Activated naive CD4-positive, alpha-beta T cell treated with anti-CD3 and anti-CD28 coated beads, Interleukin-2, amount 50 U/mL, for 72 hours (primary cell): Measurements from ENCODE around the gene LRIG2. TPM values are rescaled to one million over a fixed set of nuclear protein-coding genes. Genes with fewer than 3 reads are reported as not detected.

ENCODE experiments used
- ATAC-seq, 2 donors: fragments of 150-1000 bp; cut with Tn5 transposase; 2 replicates each; pipeline ENCODE4 v1.10.0; 2021; ENCODE audit warnings: mild to moderate bottlenecking in 2 of 2, moderate library complexity in 2 of 2
- DNase-seq, 2 donors: peaks; one replicate each; pipeline ENCODE4 v3.0.0; 2021 to 2022; ENCODE audit warnings: low spot score in 2 of 2
- H3K27ac Mint-ChIP-seq, 2 donors: one replicate each; pipeline ENCODE4 v1.8.0; 2022; ENCODE audit warnings: mild to moderate bottlenecking in 2 of 2, mixed read lengths in 2 of 2
- H3K36me3 Mint-ChIP-seq, 2 donors: one replicate each; pipeline ENCODE4 v1.8.0; 2022; ENCODE audit warnings: mixed read lengths in 2 of 2
- H3K9me3 Mint-ChIP-seq, 2 donors: one replicate each; pipeline ENCODE4 v1.8.0; 2022; ENCODE audit warnings: mixed read lengths in 2 of 2
- total RNA-seq, 2 donors: library from RNA; stranded (reverse); gene quantifications; one replicate each; pipeline ENCODE4 v1.2.3, GENCODE V29; 2022

The LRIG2 gene
- total RNA-seq, 2 donors from 2014 or later: 12.5 to 14.0 TPM

GRCh38 chr1:113178106-113178505, 105.1 kb downstream of the LRIG2 start:
- Mint-ChIP-seq H3K9me3 (peaks cover 0 to 4% of the 10 kb centered on the region in 2 donors), H3K27ac (no peak overlapping the region), H3K36me3 (peaks cover 0 to 11% of the 10 kb centered on the region in 2 donors)
- DNase-seq (no peak), ATAC-seq (no peak)

- ATAC-seq (no peak), DNase-seq (no peak)
- H3K9me3 Mint-ChIP-seq: peaks cover 0 to 4% of the 10 kb centered on the region in 2 donors
- no peak overlapping the region for H3K27ac Mint-ChIP-seq
- peaks cover 0 to 7% of the 10 kb centered on the region in 2 donors for H3K36me3 Mint-ChIP-seq
Measured at GRCh38 chr1:113178522-113178921, 105.5 kb downstream of the LRIG2 start.

Other genes starting within 250 kb of the LRIG2 start
- gene SLC16A1, start 117.0 kb upstream of the LRIG2 start, total RNA-seq: 10 to 100 TPM; 28.0 to 51.5 TPM